ENCODE data around the gene TWF2.

Gene TWF2

GRCh38 chr3:52221563-52222318 lies 17.2 kb downstream of the TWF2 start:
- peak; percentile 46 to 73 for DNase-seq

GRCh38 chr3:52221141-52221562 lies 17.8 kb downstream of the TWF2 start:
- no peak for DNase-seq

GRCh38 chr3:52220380-52221026 lies 18.5 kb downstream of the TWF2 start:
- DNase-seq: peak; percentile 81 to 87

- no peak for DNase-seq
Observed at GRCh38 chr3:52218937-52219650, 19.9 kb downstream of the TWF2 start.

GRCh38 chr3:52218454-52218853 lies 20.5 kb downstream of the TWF2 start:
- DNase-seq: peak in 1 of 2 donors; percentile 33

GRCh38 chr3:52218026-52218425 lies 20.9 kb downstream of the TWF2 start:
- DNase-seq: no peak

GRCh38 chr3:52217409-52217805 lies 21.6 kb downstream of the TWF2 start:
- DNase-seq: no peak

GRCh38 chr3:52216585-52217408 lies 22.2 kb downstream of the TWF2 start:
- DNase-seq: peak in 1 of 2 donors; percentile 37

- DNase-seq: no peak
Observed at GRCh38 chr3:52215351-52215750, 23.6 kb downstream of the TWF2 start.

GRCh38 chr3:52213901-52214300 lies 25.1 kb downstream of the TWF2 start:
- DNase-seq: no peak

- no peak for DNase-seq
Observed at GRCh38 chr3:52213005-52213404, 26.0 kb downstream of the TWF2 start.

- no peak for DNase-seq
Observed at GRCh38 chr3:52211268-52211891, 27.6 kb downstream of the TWF2 start.

- DNase-seq: no peak
Observed at GRCh38 chr3:52210550-52211046, 28.4 kb downstream of the TWF2 start.

- DNase-seq: no peak
Observed at GRCh38 chr3:52210037-52210436, 28.9 kb downstream of the TWF2 start.

GRCh38 chr3:52208556-52208955 lies 30.4 kb downstream of the TWF2 start:
- no peak for DNase-seq

- DNase-seq: no peak
Observed at GRCh38 chr3:52205727-52206372, 33.1 kb downstream of the TWF2 start.

GRCh38 chr3:52204337-52205073 lies 34.5 kb downstream of the TWF2 start:
- no peak for DNase-seq

- DNase-seq: no peak
Observed at GRCh38 chr3:52203701-52204100, 35.3 kb downstream of the TWF2 start.

GRCh38 chr3:52202384-52203077 lies 36.4 kb downstream of the TWF2 start:
- DNase-seq: no peak

- DNase-seq: no peak
Observed at GRCh38 chr3:52200981-52201679, 37.8 kb downstream of the TWF2 start.
